K562 (cell line): ENCODE results near the gene DVL2. TPM values are rescaled to one million over a fixed set of nuclear protein-coding genes. Genes with fewer than 3 reads are reported as not detected.
A peak's percentile ranks its signal among the peaks of the same experiment; 100 is the strongest.

Experiments used
- ATAC-seq: fragments of 200-7000 bp; cut with Tn5 transposase; 3 replicates; pipeline ENCODE4 v1.9.1; 2020; ENCODE audit warnings: moderate library complexity
- BruUV-seq: library from RNA; stranded (reverse); fragments of 400-500 nt; replicated peaks from 2 replicates; lab custom pipeline; 2021; lab: Mats Ljungman, UMichigan
- CTCF ChIA-PET: fragments of 300-600 bp; formaldehyde crosslinking; extraction: SDS; loops from one replicate; lab custom pipeline; 2021; ENCODE audit warnings: low intra/inter-chr PET ratio; lab: Yijun Ruan, JAX
- POLR2A ChIA-PET: fragments of 300-600, 350-650 bp; sonication (Branson Sonifier 250); formaldehyde crosslinking; extraction: SDS; loops from one replicate; lab custom pipeline; 2021; ENCODE audit warnings: antibody characterized with exemption, inconsistent platforms; lab: Yijun Ruan, JAX
- DNase-seq, 4 experiments: peaks; one replicate each; pipeline versions ENCODE4 v3.0.0 to v3.0.0-alpha.2; 2011 to 2018; ENCODE audit warnings: low spot score in 3 of 4, mixed read lengths in 3 of 4; ENCODE audit errors: extremely low read depth in 1 of 4
- FAIRE-seq: peaks from 2 replicates; lab custom pipeline; 2011; peaks lifted over from hg19 to GRCh38; lab: Jason Lieb, UNC
- H2AFZ ChIP-seq: 2 replicates; pipeline ENCODE4 v1.6.0; 2011; ENCODE audit warnings: low read depth, low read length, control low read depth, inconsistent platforms
- H3K27ac ChIP-seq: fragments of 200-600 bp; 3 replicates; pipeline ENCODE4 v1.8.0; 2011; ENCODE audit warnings: low read depth, mild to moderate bottlenecking, control low read depth, inconsistent platforms, low read length, moderate library complexity, mixed read lengths; ENCODE audit errors: extremely low read depth
- H3K27me3 ChIP-seq, 2 experiments: fragments of 300-600 bp in 1 of 2; 2 replicates in 1 of 2; 3 replicates in 1 of 2; pipeline versions ENCODE4 v1.6.0 to v1.8.0; 2011; ENCODE audit warnings: inconsistent platforms in 2 of 2, low read length in 2 of 2, mild to moderate bottlenecking in 1 of 2, mixed read lengths in 1 of 2, moderate library complexity in 1 of 2; ENCODE audit not compliant: control insufficient read depth in 2 of 2, insufficient read depth in 2 of 2
- H3K36me3 ChIP-seq: fragments of 300-600 bp; 3 replicates; pipeline ENCODE4 v1.8.0; 2011; ENCODE audit warnings: mild to moderate bottlenecking, low read length, inconsistent platforms; ENCODE audit not compliant: control insufficient read depth, insufficient read depth
- H3K4me1 ChIP-seq, 2 experiments: fragments of 200-600 bp in 1 of 2; replicated peaks in 1 of 2; 2 replicates in 1 of 2; 3 replicates in 1 of 2; pipeline versions ENCODE4 v1.5.1 to v1.8.0; 2011; ENCODE audit warnings: inconsistent platforms in 2 of 2, low read length in 2 of 2, mild to moderate bottlenecking in 1 of 2, mixed read lengths in 1 of 2, moderate library complexity in 1 of 2; ENCODE audit not compliant: control insufficient read depth in 2 of 2, insufficient read depth in 2 of 2
- H3K4me2 ChIP-seq: 2 replicates; pipeline ENCODE4 v1.6.1; 2011; ENCODE audit warnings: low read length, control low read depth, inconsistent platforms, mixed read lengths; ENCODE audit not compliant: insufficient read depth
- H3K4me3 ChIP-seq: fragments of 200-600 bp; sonication (generic), shearing (Covaris generic); 2 replicates; pipeline ENCODE4 v1.5.1; 2016; ENCODE audit warnings: control low read depth, inconsistent platforms
- H3K79me2 ChIP-seq: fragments of 200-600 bp; 3 replicates; pipeline ENCODE4 v1.8.0; 2011; ENCODE audit warnings: low read length, inconsistent platforms; ENCODE audit not compliant: control insufficient read depth, insufficient read depth
- H3K9ac ChIP-seq, 2 experiments: 2 replicates each; pipeline versions ENCODE4 v1.6.0 to v1.6.1; 2011; ENCODE audit warnings: low read depth in 2 of 2, low read length in 2 of 2, control low read depth in 1 of 2, inconsistent platforms in 1 of 2, mild to moderate bottlenecking in 1 of 2, mixed read lengths in 1 of 2; ENCODE audit not compliant: insufficient read depth in 1 of 2
- H3K9me1 ChIP-seq: one replicate; pipeline ENCODE4 v1.6.0; 2011; ENCODE audit warnings: inconsistent platforms, mild to moderate bottlenecking, low read length, moderate library complexity; ENCODE audit not compliant: control insufficient read depth, insufficient read depth
- H3K9me3 ChIP-seq: replicated peaks from 2 replicates; pipeline ENCODE4 v1.5.1; 2011; ENCODE audit warnings: low read depth, low read length, inconsistent platforms; ENCODE audit not compliant: control insufficient read depth, insufficient read depth
- H4K20me1 ChIP-seq: replicated peaks from 2 replicates; pipeline ENCODE4 v1.6.1; 2011; ENCODE audit warnings: low read length, inconsistent platforms, mixed read lengths; ENCODE audit not compliant: control insufficient read depth, insufficient read depth
- ARID3A ChIP-seq: IDR thresholded peaks from 2 replicates; pipeline ENCODE4 v1.6.1; 2012; ENCODE audit warnings: low read depth, low read length, improper control_type of control experiment, borderline replicate concordance
- BDP1 ChIP-seq: IDR thresholded peaks from 3 replicates; pipeline ENCODE4 v1.6.1; 2011; ENCODE audit not compliant: insufficient read length, insufficient read depth
- BMI1 ChIP-seq: fragments of 150-350 bp; IDR thresholded peaks from 2 replicates; pipeline ENCODE4 v1.6.1; 2014; ENCODE audit warnings: low read length
- KLF16 ChIP-seq: IDR thresholded peaks from 2 replicates; pipeline ENCODE4 v1.6.1; 2016; ENCODE audit warnings: antibody characterized with exemption
- MTA1 ChIP-seq: fragments of 450-650 bp; IDR thresholded peaks from 2 replicates; pipeline ENCODE4 v1.6.1; 2017; ENCODE audit warnings: borderline replicate concordance
- RCOR1 ChIP-seq, 2 experiments: IDR thresholded peaks; 2 replicates each; pipeline ENCODE4 v1.6.1; 2012; ENCODE audit warnings: low read depth in 2 of 2, low read length in 2 of 2, borderline replicate concordance in 1 of 2, improper control_type of control experiment in 1 of 2
- RNF2 ChIP-seq: sonication (generic); IDR thresholded peaks from 2 replicates; pipeline ENCODE4 v1.6.1; 2016
- RREB1 ChIP-seq: fragments of 250-450 bp; sonication (Bioruptor Pico); IDR thresholded peaks from 2 replicates; pipeline ENCODE4 v1.4.0; 2020
- SPI1 ChIP-seq: IDR thresholded peaks from 2 replicates; pipeline ENCODE4 v1.6.1; 2011; ENCODE audit warnings: low read depth, low read length, control low read depth, borderline replicate concordance
- ZNF24 ChIP-seq: fragments of 450-650 bp; IDR thresholded peaks from 2 replicates; pipeline ENCODE4 v1.6.1; 2016
- ZNF79 ChIP-seq: fragments of 250-450 bp; sonication (Bioruptor Pico); IDR thresholded peaks from 2 replicates; pipeline ENCODE4 v1.4.0; 2020; ENCODE audit warnings: low read depth, mild to moderate bottlenecking, moderate library complexity
- WGBS: fragments of 100-300 bp; shearing (Covaris generic); methylation state at CpG from one replicate; pipeline ENCODE4 v1.1.6; 2016; ENCODE audit warnings: low coverage, mixed read lengths; ENCODE audit not compliant: insufficient coverage; ENCODE audit errors: missing lambda C conversion rate; 5-methylcytosine and 5-hydroxymethylcytosine counted together
- in situ Hi-C: fragments of 300-500 bp; cut with MboI; formaldehyde crosslinking; loops from 4 replicates; pipeline ENCODE4 v1.15.0; 2018; ENCODE audit warnings: inconsistent platforms, mixed read lengths
- intact Hi-C: fragments of 100-400 bp; cut with micrococcal nuclease; formaldehyde crosslinking; loops from 2 replicates; pipeline ENCODE4 v1.14.2; 2022
- polyA plus RNA-seq, 8 experiments: library from polyadenylated mRNA; depleted of rRNA in 4 of 8; stranded (reverse) in 5 of 8; unstranded in 3 of 8; fragments of >200 nt; fragmentation: Nextera tagmentation in 2 of 8; fragmentation: Illumina TruSeq in 1 of 8; extraction: Ambion mirVana in 2 of 8; extraction: Trizol in 1 of 8; gene quantifications; 2 replicates each; pipeline versions ENCODE4 v1.2.1 to v1.2.3, GENCODE V29; 2011 to 2014; ENCODE audit warnings: inconsistent platforms in 1 of 8, missing spikeins in 1 of 8
- total RNA-seq, 7 experiments: library from RNA; depleted of rRNA in 6 of 7; stranded (reverse); fragments of >200 nt in 6 of 7; fragmentation: Illumina TruSeq in 2 of 7; extraction: Trizol in 2 of 7; gene quantifications; 2 replicates each; pipeline versions ENCODE4 v1.2.1 to v1.2.3, GENCODE V29; 2011 to 2021; ENCODE audit warnings: low replicate concordance in 1 of 7
- TF ChIP-seq, protein P1 (sequence below), 2 experiments: fragments of 450-650 bp in 1 of 2; sonication (generic) in 1 of 2; formaldehyde crosslinking in 1 of 2; IDR thresholded peaks in 1 of 2; conservative IDR thresholded peaks in 1 of 2; 2 replicates each; pipeline versions ENCODE4 v1.6.1 to v1.8.1; 2016 to 2023; ENCODE audit warnings: mild to moderate bottlenecking in 2 of 2, moderate library complexity in 2 of 2, inconsistent platforms in 1 of 2, missing genetic modification reagents in 1 of 2
- TF ChIP-seq, protein P2 (sequence below): sonication (generic); formaldehyde crosslinking; IDR thresholded peaks from 2 replicates; pipeline ENCODE4 v1.8.0; 2022; ENCODE audit warnings: mild to moderate bottlenecking, low read depth, missing genetic modification reagents

Gene DVL2
- total and polyA plus RNA-seq, 9 of the 15 experiments (the other 6 are each of a cell fraction or from before 2014, with no cell fraction given), result 1.3 to 49.5 (median 24.3) TPM

DNA sequence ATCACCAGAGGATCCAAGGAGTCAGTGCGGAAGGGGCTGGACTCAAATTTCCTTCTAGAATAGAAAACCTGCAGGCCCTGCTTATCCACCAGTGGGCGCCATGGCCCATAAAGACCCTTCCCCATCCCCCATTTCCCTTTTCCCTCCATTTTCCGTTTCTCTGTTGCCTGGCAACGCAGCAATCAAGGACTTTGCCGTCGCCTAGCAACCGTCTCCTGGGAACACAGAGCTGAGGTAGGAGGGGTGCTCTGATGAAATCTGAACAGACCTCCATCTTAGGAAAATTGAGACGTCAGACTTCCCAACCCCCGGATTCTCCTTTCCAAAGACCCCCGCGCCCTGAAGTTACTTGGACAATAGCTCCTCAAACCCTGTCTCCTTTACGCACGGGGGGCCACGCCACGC is 20.4 kb downstream of the DVL2 start:
- 9% methylated on average over 14 of the region's 15 CpGs for WGBS
- in situ Hi-C loops, result no loop called here
- intact Hi-C loops, result no loop called here
- TF ChIP-seq BMI1, result peak; percentile 96
- TF ChIP-seq RCOR1 (IDR thresholded peaks at IDR 0.05; ENCODE audit: borderline replicate concordance in 1 of 2, low read depth in 2 of 2, low read length in 2 of 2), result peak in 1 of 2 experiments; percentile 72; a peak in 2 of 4 replicates
- TF ChIP-seq SPI1, result peak; percentile 41; the same call in 1 of the 2 replicates
- no peak for TF ChIP-seq ZNF79 (CRISPR knock-in tag)
- TF ChIP-seq ZNF24, result no peak
- TF ChIP-seq, protein P1, sequence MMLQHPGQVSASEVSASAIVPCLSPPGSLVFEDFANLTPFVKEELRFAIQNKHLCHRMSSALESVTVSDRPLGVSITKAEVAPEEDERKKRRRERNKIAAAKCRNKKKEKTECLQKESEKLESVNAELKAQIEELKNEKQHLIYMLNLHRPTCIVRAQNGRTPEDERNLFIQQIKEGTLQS (IDR thresholded peaks at IDR 0.05), result peak; percentile 17; the same call in 1 of the 2 replicates
- TF ChIP-seq, protein P1 (CRISPR knock-in tag; conservative IDR thresholded peaks at IDR 0.05), result no peak
- peak; percentile 86; the same call in 1 of the 2 replicates for TF ChIP-seq RREB1 (CRISPR knock-in tag)
- TF ChIP-seq ARID3A, result no peak
- no peak for TF ChIP-seq BDP1
- 0 out of 2 replicates have a peak, but pooled peaks have one; percentile 34 for TF ChIP-seq RNF2
- TF ChIP-seq, protein P2, sequence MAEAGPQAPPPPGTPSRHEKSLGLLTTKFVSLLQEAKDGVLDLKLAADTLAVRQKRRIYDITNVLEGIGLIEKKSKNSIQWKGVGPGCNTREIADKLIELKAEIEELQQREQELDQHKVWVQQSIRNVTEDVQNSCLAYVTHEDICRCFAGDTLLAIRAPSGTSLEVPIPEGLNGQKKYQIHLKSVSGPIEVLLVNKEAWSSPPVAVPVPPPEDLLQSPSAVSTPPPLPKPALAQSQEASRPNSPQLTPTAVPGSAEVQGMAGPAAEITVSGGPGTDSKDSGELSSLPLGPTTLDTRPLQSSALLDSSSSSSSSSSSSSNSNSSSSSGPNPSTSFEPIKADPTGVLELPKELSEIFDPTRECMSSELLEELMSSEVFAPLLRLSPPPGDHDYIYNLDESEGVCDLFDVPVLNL (CRISPR knock-in tag), result no peak
- TF ChIP-seq MTA1, result no peak
- TF ChIP-seq KLF16, result 0 out of 2 replicates have a peak, but pooled peaks have one; percentile 5

More for the DNA sequence above, 20.4 kb downstream of the DVL2 start:
- Histone ChIP-seq H3K4me3 (peak overlapping the region; percentile 2; the same call in 1 of the 2 replicates), H3K4me2 (peak overlapping the region; percentile 56), H3K9me1 (no peaks in the 10 kb centered on the region), H3K4me1 (peaks cover 28 to 38% of the 10 kb centered on the region in 2 experiments), H4K20me1 (no peaks in the 10 kb centered on the region; the same call in 1 of the 2 replicates), H3K9ac (no peak overlapping the region), H3K27me3 (no peaks in the 10 kb centered on the region), H3K9me3 (no peaks in the 10 kb centered on the region), H3K36me3 (no peaks in the 10 kb centered on the region), H2AFZ (no peak overlapping the region), H3K27ac (no peak overlapping the region; the same call in 2 of the 3 replicates), H3K79me2 (peaks cover 32% of the 10 kb centered on the region; the same call in 2 of the 3 replicates)
- POLR2A ChIA-PET, result interaction anchor here (0.6 to 1.3 kb wide), 2 partner anchors 29 to 436 kb away, joined by 3 to 4 read pairs; partner anchors contain the start of gene GABARAP
- FAIRE-seq, result no peak
- ATAC-seq, result peak; percentile 16
- no TSS peak for BruUV-seq
- peak; percentile 66 to 80 (median 74) for DNase-seq
- CTCF ChIA-PET, result no interaction called here
